Measurements from ENCODE around the gene RPL13. TPM values are rescaled to one million over a fixed set of nuclear protein-coding genes. Genes with fewer than 3 reads are reported as not detected.
"Not testable (repeated sequence)": the region's sequence is repeated elsewhere in the genome, so short reads cannot be mapped to it uniquely, and the experiment has no call there.

RPL13 gene
- total RNA-seq, 5 donors from 2014 or later (not counting 1 experiment from before 2014, with no cell fraction given): 4,444 to 6,530 (median 5,942) TPM

- POLR2A ChIA-PET: no interaction called here
- Mint-ChIP-seq H3K4me3 (no peak overlapping the region), H3K4me1 (no peaks in the 10 kb centered on the region), H3K27me3 (no peaks in the 10 kb centered on the region), H3K36me3 (no peaks in the 10 kb centered on the region), H3K27ac (no peak overlapping the region), H3K9me3 (no peaks in the 10 kb centered on the region)
- no peaks in the 10 kb centered on the region for H3K4me1 ChIP-seq (ENCODE audit: control insufficient read depth in 1 of 2, extremely low read depth in 1 of 2, insufficient read depth in 2 of 2, low read length in 2 of 2)
- WGBS (ENCODE audit: insufficient coverage): 63% methylated on average over 12 of the region's 25 CpGs
- H3K27me3 ChIP-seq (replicated peaks in 1 of 2; ENCODE audit: control insufficient read depth in 2 of 2, extremely low read depth in 1 of 2, insufficient read depth in 2 of 2, low read length in 1 of 2): peaks cover 0 to 4% of the 10 kb centered on the region in 2 experiments
- no peaks in the 10 kb centered on the region for H3K9me3 ChIP-seq
- H3K27ac ChIP-seq (ENCODE audit: low read length): no peak overlapping the region
- ATAC-seq (replicated peaks in 1 of 4): peak in 1 of 4 experiments; percentile 10
- no peak overlapping the region for H3K4me3 ChIP-seq (ENCODE audit: control insufficient read depth in 1 of 2, extremely low read depth in 1 of 2, low read length in 1 of 2)
- no peak for DNase-seq
- CTCF ChIA-PET: no interaction called here
- H3K36me3 ChIP-seq (ENCODE audit: control insufficient read depth in 2 of 2, extremely low read depth in 1 of 2, insufficient read depth in 1 of 2, low read length in 1 of 2): no peaks in the 10 kb centered on the region
Measured at GRCh38 chr16:89584768-89585549, 24.5 kb downstream of the RPL13 start.

- Mint-ChIP-seq H3K27ac (no peak overlapping the region), H3K4me1 (no peaks in the 10 kb centered on the region), H3K9me3 (no peaks in the 10 kb centered on the region), H3K27me3 (no peaks in the 10 kb centered on the region), H3K36me3 (no peaks in the 10 kb centered on the region), H3K4me3 (no peak overlapping the region)
- POLR2A ChIA-PET: no interaction called here
- DNase-seq (no peak), ATAC-seq (replicated peaks in 1 of 4) (peak in 1 of 4 experiments; percentile 22)
- no peak overlapping the region for H3K4me3 ChIP-seq (ENCODE audit: control insufficient read depth in 1 of 2, extremely low read depth in 1 of 2, low read length in 1 of 2)
- no peak overlapping the region for H3K27ac ChIP-seq (ENCODE audit: low read length)
- H3K9me3 ChIP-seq: no peaks in the 10 kb centered on the region
- peaks cover 0 to 4% of the 10 kb centered on the region in 2 experiments for H3K27me3 ChIP-seq (replicated peaks in 1 of 2; ENCODE audit: control insufficient read depth in 2 of 2, extremely low read depth in 1 of 2, insufficient read depth in 2 of 2, low read length in 1 of 2)
- no peaks in the 10 kb centered on the region for H3K4me1 ChIP-seq (ENCODE audit: control insufficient read depth in 1 of 2, extremely low read depth in 1 of 2, insufficient read depth in 2 of 2, low read length in 2 of 2)
- CTCF ChIA-PET: no interaction called here
- no peaks in the 10 kb centered on the region for H3K36me3 ChIP-seq (ENCODE audit: control insufficient read depth in 2 of 2, extremely low read depth in 1 of 2, insufficient read depth in 1 of 2, low read length in 1 of 2)
- no CpG with 5 or more reads among the region's 7 CpGs for WGBS (ENCODE audit: insufficient coverage)
Measured at GRCh38 chr16:89586218-89586617, 25.7 kb downstream of the RPL13 start.

GRCh38 chr16:89586853-89587252 lies 26.4 kb downstream of the RPL13 start:
- H3K4me3 Mint-ChIP-seq: no peak overlapping the region
- Histone ChIP-seq H3K9me3 (no peaks in the 10 kb centered on the region), H3K4me1 (ENCODE audit: control insufficient read depth in 1 of 2, extremely low read depth in 1 of 2, insufficient read depth in 2 of 2, low read length in 2 of 2) (no peaks in the 10 kb centered on the region), H3K36me3 (ENCODE audit: control insufficient read depth in 2 of 2, extremely low read depth in 1 of 2, insufficient read depth in 1 of 2, low read length in 1 of 2) (no peaks in the 10 kb centered on the region), H3K27ac (ENCODE audit: low read length) (no peak overlapping the region), H3K27me3 (replicated peaks in 1 of 2; ENCODE audit: control insufficient read depth in 2 of 2, extremely low read depth in 1 of 2, insufficient read depth in 2 of 2, low read length in 1 of 2) (peaks cover 0 to 4% of the 10 kb centered on the region in 2 experiments), H3K4me3 (ENCODE audit: control insufficient read depth in 1 of 2, extremely low read depth in 1 of 2, low read length in 1 of 2) (no peak overlapping the region)
- H3K27me3 Mint-ChIP-seq: no peaks in the 10 kb centered on the region
- ATAC-seq (replicated peaks in 1 of 4) (peak in 2 of 4 experiments; percentile 24 to 54), DNase-seq (peak in 3 of 35 experiments; percentile 26 to 47 (median 34))
- no peaks in the 10 kb centered on the region for H3K9me3 Mint-ChIP-seq
- no peaks in the 10 kb centered on the region for H3K4me1 Mint-ChIP-seq
- POLR2A ChIA-PET: no interaction called here
- H3K27ac Mint-ChIP-seq: no peak overlapping the region
- WGBS (ENCODE audit: insufficient coverage): 93% methylated on average over 8 of the region's 25 CpGs
- no peaks in the 10 kb centered on the region for H3K36me3 Mint-ChIP-seq
- CTCF ChIA-PET: no interaction called here

GRCh38 chr16:89587676-89588075 lies 27.2 kb downstream of the RPL13 start:
- H3K27me3 ChIP-seq (replicated peaks in 1 of 2; ENCODE audit: control insufficient read depth in 2 of 2, extremely low read depth in 1 of 2, insufficient read depth in 2 of 2, low read length in 1 of 2); H3K4me1 ChIP-seq (ENCODE audit: control insufficient read depth in 1 of 2, extremely low read depth in 1 of 2, insufficient read depth in 2 of 2, low read length in 2 of 2); H3K36me3 Mint-ChIP-seq; ATAC-seq (replicated peaks in 1 of 4); H3K27ac Mint-ChIP-seq; H3K4me1 Mint-ChIP-seq; H3K9me3 Mint-ChIP-seq; H3K27me3 Mint-ChIP-seq; H3K9me3 ChIP-seq; H3K36me3 ChIP-seq (ENCODE audit: control insufficient read depth in 2 of 2, extremely low read depth in 1 of 2, insufficient read depth in 1 of 2, low read length in 1 of 2); POLR2A ChIA-PET; DNase-seq; H3K4me3 Mint-ChIP-seq; H3K4me3 ChIP-seq (ENCODE audit: control insufficient read depth in 1 of 2, extremely low read depth in 1 of 2, low read length in 1 of 2); CTCF ChIA-PET; H3K27ac ChIP-seq (ENCODE audit: low read length): not testable (repeated sequence)
- WGBS (ENCODE audit: insufficient coverage): 97% methylated on average over 13 of the region's 36 CpGs

GRCh38 chr16:89588413-89589109 lies 28.1 kb downstream of the RPL13 start:
- DNase-seq (no peak), ATAC-seq (replicated peaks in 1 of 4) (no peak)
- Histone ChIP-seq H3K27me3 (replicated peaks in 1 of 2; ENCODE audit: control insufficient read depth in 2 of 2, extremely low read depth in 1 of 2, insufficient read depth in 2 of 2, low read length in 1 of 2) (peaks cover 0 to 4% of the 10 kb centered on the region in 2 experiments), H3K9me3 (no peaks in the 10 kb centered on the region), H3K4me3 (ENCODE audit: control insufficient read depth in 1 of 2, extremely low read depth in 1 of 2, low read length in 1 of 2) (no peak overlapping the region), H3K27ac (ENCODE audit: low read length) (no peak overlapping the region), H3K36me3 (ENCODE audit: control insufficient read depth in 2 of 2, extremely low read depth in 1 of 2, insufficient read depth in 1 of 2, low read length in 1 of 2) (no peaks in the 10 kb centered on the region), H3K4me1 (ENCODE audit: control insufficient read depth in 1 of 2, extremely low read depth in 1 of 2, insufficient read depth in 2 of 2, low read length in 2 of 2) (peaks cover 1 to 13% of the 10 kb centered on the region in 2 experiments)
- Mint-ChIP-seq H3K36me3 (no peaks in the 10 kb centered on the region), H3K9me3 (no peaks in the 10 kb centered on the region), H3K27ac (no peak overlapping the region), H3K4me1 (peaks cover 5 to 6% (median 6%) of the 10 kb centered on the region in 3 donors), H3K4me3 (no peak overlapping the region), H3K27me3 (no peaks in the 10 kb centered on the region)
- POLR2A ChIA-PET: no interaction called here
- WGBS (ENCODE audit: insufficient coverage): 95% methylated on average over 15 of the region's 26 CpGs
- CTCF ChIA-PET: no interaction called here

- WGBS (ENCODE audit: insufficient coverage): 87% methylated on average over 16 of the region's 21 CpGs
- no peak for DNase-seq
- no peaks in the 10 kb centered on the region for H3K9me3 Mint-ChIP-seq
- H3K4me3 Mint-ChIP-seq: no peak overlapping the region
- Histone ChIP-seq H3K9me3 (no peaks in the 10 kb centered on the region), H3K36me3 (ENCODE audit: control insufficient read depth in 2 of 2, extremely low read depth in 1 of 2, insufficient read depth in 1 of 2, low read length in 1 of 2) (no peaks in the 10 kb centered on the region), H3K27ac (ENCODE audit: low read length) (no peak overlapping the region), H3K4me1 (ENCODE audit: control insufficient read depth in 1 of 2, extremely low read depth in 1 of 2, insufficient read depth in 2 of 2, low read length in 2 of 2) (peaks cover 8 to 22% of the 10 kb centered on the region in 2 experiments), H3K4me3 (ENCODE audit: control insufficient read depth in 1 of 2, extremely low read depth in 1 of 2, low read length in 1 of 2) (no peak overlapping the region), H3K27me3 (replicated peaks in 1 of 2; ENCODE audit: control insufficient read depth in 2 of 2, extremely low read depth in 1 of 2, insufficient read depth in 2 of 2, low read length in 1 of 2) (peaks cover 0 to 4% of the 10 kb centered on the region in 2 experiments)
- no peaks in the 10 kb centered on the region for H3K27me3 Mint-ChIP-seq
- no peaks in the 10 kb centered on the region for H3K36me3 Mint-ChIP-seq
- CTCF ChIA-PET: no interaction called here
- no peak for ATAC-seq (replicated peaks in 1 of 4)
- H3K27ac Mint-ChIP-seq: no peak overlapping the region
- POLR2A ChIA-PET: no interaction called here
- H3K4me1 Mint-ChIP-seq: peaks cover 13 to 14% (median 14%) of the 10 kb centered on the region in 3 donors
Measured at GRCh38 chr16:89589241-89589926, 28.9 kb downstream of the RPL13 start.

Data from T-cell (primary cell).